T-cell (primary cell): ENCODE results near the gene EMX2. TPM values are rescaled to one million over a fixed set of nuclear protein-coding genes. Genes with fewer than 3 reads are reported as not detected.

Experiments used
- ATAC-seq, 4 experiments: fragments of 200-7000 bp in 3 of 4; fragments of 150-1000 bp in 1 of 4; cut with Tn5 transposase; replicated peaks in 1 of 4; 1 replicate in 3 of 4; 2 replicates in 1 of 4; pipeline ENCODE4 v1.10.0; 2021; ENCODE audit warnings: moderate library complexity in 3 of 4, mild to moderate bottlenecking in 2 of 4, moderate number of reproducible peaks in 1 of 4
- CTCF ChIA-PET, 2 donors: fragments of 300-600 bp; sonication (Branson Sonifier 250); formaldehyde crosslinking; loops; one replicate each; lab custom pipeline; 2022; ENCODE audit warnings: antibody characterized with exemption in 2 of 2; lab: Charles Lee
- POLR2A ChIA-PET, 2 donors: fragments of 300-600 bp; sonication (Branson Sonifier 250); formaldehyde crosslinking; loops; one replicate each; lab custom pipeline; 2022; ENCODE audit warnings: antibody characterized with exemption in 2 of 2; lab: Charles Lee
- DNase-seq, 35 experiments: peaks; one replicate each; pipeline versions ENCODE4 v3.0.0 to v3.0.0-alpha.2; 2013 to 2023
- H3K27ac ChIP-seq: one replicate; pipeline ENCODE4 v1.5.1; 2013; ENCODE audit warnings: low read length
- H3K27me3 ChIP-seq, 2 experiments: replicated peaks in 1 of 2; 1 replicate in 1 of 2; 2 replicates in 1 of 2; pipeline versions ENCODE4 v1.6.1 to v1.7.0; 2013; ENCODE audit warnings: low read length in 1 of 2, mixed read lengths in 1 of 2; ENCODE audit not compliant: control insufficient read depth in 2 of 2, insufficient read depth in 2 of 2; ENCODE audit errors: extremely low read depth in 1 of 2
- H3K36me3 ChIP-seq, 2 donors: 1 replicate in 1 of 2; 2 replicates in 1 of 2; pipeline versions ENCODE4 v1.6.1 to v1.7.0; 2013; ENCODE audit warnings: low read length in 1 of 2; ENCODE audit not compliant: control insufficient read depth in 2 of 2, insufficient read depth in 1 of 2; ENCODE audit errors: extremely low read depth in 1 of 2
- H3K4me1 ChIP-seq, 2 experiments: 1 replicate in 1 of 2; 2 replicates in 1 of 2; pipeline versions ENCODE4 v1.6.1 to v1.7.0; 2013; ENCODE audit warnings: low read length in 2 of 2, mixed read lengths in 1 of 2; ENCODE audit not compliant: insufficient read depth in 2 of 2, control insufficient read depth in 1 of 2; ENCODE audit errors: extremely low read depth in 1 of 2
- H3K4me3 ChIP-seq, 2 donors: 1 replicate in 1 of 2; 2 replicates in 1 of 2; pipeline versions ENCODE4 v1.5.1 to v1.7.0; 2013; ENCODE audit warnings: mild to moderate bottlenecking in 2 of 2, low read length in 1 of 2, moderate library complexity in 1 of 2; ENCODE audit not compliant: control insufficient read depth in 1 of 2; ENCODE audit errors: extremely low read depth in 1 of 2
- H3K9me3 ChIP-seq: 2 replicates; pipeline ENCODE4 v1.7.0; 2013
- H3K27ac Mint-ChIP-seq, 2 donors: one replicate each; pipeline ENCODE4 v1.8.0; 2020 to 2021; ENCODE audit warnings: mild to moderate bottlenecking in 2 of 2, mixed read lengths in 2 of 2
- H3K27me3 Mint-ChIP-seq, 2 donors: one replicate each; pipeline ENCODE4 v1.8.0; 2021 to 2022; ENCODE audit warnings: mixed read lengths in 2 of 2
- H3K36me3 Mint-ChIP-seq: one replicate; pipeline ENCODE4 v1.8.0; 2021; ENCODE audit warnings: mixed read lengths
- H3K4me1 Mint-ChIP-seq, 3 donors: one replicate each; pipeline ENCODE4 v1.8.0; 2020 to 2022; ENCODE audit warnings: mixed read lengths in 3 of 3, mild to moderate bottlenecking in 1 of 3
- H3K4me3 Mint-ChIP-seq, 3 donors: one replicate each; pipeline ENCODE4 v1.8.0; 2020 to 2022; ENCODE audit warnings: mild to moderate bottlenecking in 3 of 3, mixed read lengths in 3 of 3, moderate library complexity in 3 of 3
- H3K9me3 Mint-ChIP-seq, 3 donors: one replicate each; pipeline ENCODE4 v1.8.0; 2020 to 2022; ENCODE audit warnings: mixed read lengths in 3 of 3
- WGBS: methylation state at CpG from one replicate; pipeline ENCODE4 v1.1.5; 2013; ENCODE audit warnings: missing lambda C conversion rate; ENCODE audit not compliant: insufficient coverage; 5-methylcytosine and 5-hydroxymethylcytosine counted together
- total RNA-seq, 35 experiments: library from RNA in 6 of 35; stranded (reverse) in 6 of 35; fragments of 120-200 nt in 1 of 35; gene quantifications; one replicate each; pipeline versions ENCODE4 v1.2.1 to v1.2.4 and lab custom pipeline; 2013 to 2026

EMX2 gene
- total RNA-seq, 5 donors from 2014 or later (not counting 1 experiment from before 2014, with no cell fraction given), result not detected

DNA sequence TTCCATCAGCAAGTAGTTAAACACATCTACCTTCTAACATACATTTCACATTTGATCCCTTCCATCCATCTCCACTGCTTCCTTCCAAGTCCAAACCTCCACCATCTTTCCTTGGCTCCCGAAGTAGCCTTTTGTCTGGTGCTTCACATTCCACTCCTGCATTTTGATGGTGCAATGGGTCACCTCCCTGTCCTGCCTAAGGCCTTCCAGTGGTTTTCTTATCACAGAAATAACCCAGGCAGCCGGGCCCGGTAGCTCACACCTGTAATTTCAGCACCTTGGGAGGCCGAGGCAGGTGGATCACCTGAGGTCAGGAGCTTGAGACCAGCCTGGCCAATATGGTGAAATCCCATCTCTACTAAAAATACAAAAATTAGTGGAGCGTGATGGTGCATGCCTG lies 44.5 kb downstream of the EMX2 start:
- POLR2A ChIA-PET, result no interaction called here
- Histone ChIP-seq H3K4me3 (no peak overlapping the region), H3K27me3 (peaks cover 0 to 12% of the 10 kb centered on the region in 2 experiments)

DNA sequence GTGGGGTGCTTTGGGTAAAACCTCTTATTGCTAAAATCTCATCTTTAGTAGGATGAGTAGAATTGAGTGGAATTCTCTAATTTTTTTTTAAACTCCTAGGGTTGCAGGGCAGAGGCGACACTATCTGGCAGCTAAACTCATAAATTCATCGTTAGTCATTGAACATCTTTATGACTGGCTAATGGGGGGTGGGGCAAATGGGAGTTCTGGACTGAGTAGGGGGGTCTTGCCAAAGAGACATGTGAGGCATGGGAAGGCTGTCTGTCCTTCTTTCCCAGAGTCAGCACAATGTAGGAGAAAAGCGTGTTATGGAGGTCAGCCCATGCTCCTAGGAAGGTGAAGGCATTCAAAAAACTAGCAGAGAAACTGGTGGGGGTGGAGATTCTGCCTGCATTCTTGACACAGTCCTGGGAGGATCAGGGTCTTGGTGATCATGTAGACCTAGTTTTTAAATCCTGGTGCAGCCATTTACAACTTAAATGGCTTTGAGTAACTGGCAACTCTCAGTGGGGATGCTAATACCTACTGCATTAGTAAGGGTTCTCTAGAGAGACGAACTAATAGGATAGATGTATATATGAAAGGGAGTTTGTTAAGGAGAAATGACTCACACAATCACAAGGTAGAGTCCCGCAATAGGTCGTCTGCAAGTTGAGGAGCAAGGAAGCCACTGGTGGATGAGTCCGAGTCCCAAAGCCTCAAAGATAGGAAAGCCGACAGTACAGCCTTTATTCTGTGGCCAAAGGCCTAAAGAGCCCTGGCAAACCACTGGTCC lies 47.7 kb downstream of the EMX2 start:
- ChIA-PET CTCF (no interaction called here), POLR2A (no interaction called here)
- Histone ChIP-seq H3K27me3 (peaks cover 0 to 14% of the 10 kb centered on the region in 2 experiments), H3K9me3 (no peaks in the 10 kb centered on the region), H3K4me3 (no peak overlapping the region), H3K36me3 (no peaks in the 10 kb centered on the region), H3K4me1 (no peaks in the 10 kb centered on the region), H3K27ac (no peak overlapping the region)
- DNase-seq (no peak), ATAC-seq (no peak)
- Mint-ChIP-seq H3K36me3 (no peaks in the 10 kb centered on the region), H3K9me3 (peaks cover 0 to 6% (median 0%) of the 10 kb centered on the region in 3 donors), H3K27ac (no peak overlapping the region), H3K4me3 (no peak overlapping the region), H3K4me1 (no peaks in the 10 kb centered on the region), H3K27me3 (peaks cover 17 to 32% of the 10 kb centered on the region in 2 donors)
- WGBS, result 74% methylated on average over 5 of the region's 8 CpGs

More for the DNA sequence above, 44.5 kb downstream of the EMX2 start:
- H3K9me3 Mint-ChIP-seq, result peaks cover 0 to 8% (median 0%) of the 10 kb centered on the region in 3 donors
- Histone ChIP-seq H3K36me3 (no peaks in the 10 kb centered on the region), H3K27ac (no peak overlapping the region), H3K4me1 (no peaks in the 10 kb centered on the region), H3K9me3 (no peaks in the 10 kb centered on the region)
- ATAC-seq (no peak), DNase-seq (no peak)
- H3K36me3 Mint-ChIP-seq, result no peaks in the 10 kb centered on the region
- peaks cover 15 to 38% of the 10 kb centered on the region in 2 donors for H3K27me3 Mint-ChIP-seq
- CTCF ChIA-PET, result no interaction called here
- 72% methylated on average over 3 of the region's 5 CpGs for WGBS
- no peaks in the 10 kb centered on the region for H3K4me1 Mint-ChIP-seq
- H3K27ac Mint-ChIP-seq, result no peak overlapping the region
- no peak overlapping the region for H3K4me3 Mint-ChIP-seq

DNA sequence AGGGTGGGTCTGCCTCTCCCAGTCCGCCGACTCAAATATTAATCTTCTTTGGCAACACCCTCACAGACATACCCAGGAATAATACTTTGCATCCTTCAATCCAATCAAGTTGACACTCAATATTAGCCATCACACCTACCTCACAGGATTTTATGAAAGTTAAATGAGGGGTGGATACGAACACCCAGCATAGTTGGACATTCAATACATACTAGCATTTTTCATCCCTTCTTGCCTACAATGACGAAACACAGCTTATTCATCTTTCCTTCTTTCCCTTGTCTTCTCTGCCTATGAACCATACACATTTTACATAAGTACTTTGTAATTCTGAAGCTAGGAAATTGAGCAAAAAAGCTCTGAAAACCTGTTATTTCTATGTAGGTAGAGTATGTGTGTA lies 48.5 kb downstream of the EMX2 start:
- Mint-ChIP-seq H3K27ac (no peak overlapping the region), H3K27me3 (peaks cover 17 to 32% of the 10 kb centered on the region in 2 donors), H3K4me1 (no peaks in the 10 kb centered on the region), H3K9me3 (no peaks in the 10 kb centered on the region), H3K36me3 (no peaks in the 10 kb centered on the region), H3K4me3 (no peak overlapping the region)
- POLR2A ChIA-PET, result no interaction called here
- Histone ChIP-seq H3K4me3 (no peak overlapping the region), H3K27me3 (peaks cover 0 to 19% of the 10 kb centered on the region in 2 experiments), H3K9me3 (no peaks in the 10 kb centered on the region), H3K4me1 (no peaks in the 10 kb centered on the region), H3K36me3 (no peaks in the 10 kb centered on the region), H3K27ac (no peak overlapping the region)
- DNase-seq, result no peak
- no peak for ATAC-seq
- no CpG with 5 or more reads among the region's 4 CpGs for WGBS
- CTCF ChIA-PET, result no interaction called here

DNA sequence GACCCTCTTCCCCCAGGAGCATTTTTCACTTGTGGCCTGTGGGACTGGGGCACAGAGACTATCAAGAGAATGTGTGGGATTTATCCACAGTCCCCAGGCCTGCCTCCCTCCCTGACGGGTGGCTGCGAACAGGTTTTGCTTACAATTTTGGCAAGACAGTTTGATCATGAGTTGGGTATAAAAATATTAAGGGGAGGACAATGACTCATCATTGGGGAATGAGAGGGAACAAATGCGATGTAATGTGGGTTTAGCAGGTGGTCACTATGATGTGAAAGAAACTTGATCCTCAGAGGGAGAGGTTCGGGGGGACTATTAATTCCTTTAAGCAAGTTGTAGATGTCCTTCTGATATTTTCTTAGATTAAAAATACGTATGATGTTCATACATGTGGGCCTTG lies 52.2 kb downstream of the EMX2 start:
- DNase-seq (no peak), ATAC-seq (no peak)
- H3K9me3 ChIP-seq, result no peaks in the 10 kb centered on the region
- ChIA-PET POLR2A (no interaction called here), CTCF (no interaction called here)
- H3K36me3 Mint-ChIP-seq, result no peaks in the 10 kb centered on the region
- no peaks in the 10 kb centered on the region for H3K4me1 Mint-ChIP-seq
- H3K27me3 Mint-ChIP-seq, result peaks cover 10 to 25% of the 10 kb centered on the region in 2 donors
- no peaks in the 10 kb centered on the region for H3K9me3 Mint-ChIP-seq
- WGBS, result 83% methylated on average over 1 of the region's 5 CpGs
- no peak overlapping the region for H3K4me3 ChIP-seq
- no peak overlapping the region for H3K4me3 Mint-ChIP-seq
- peaks cover 0 to 13% of the 10 kb centered on the region in 2 experiments for H3K27me3 ChIP-seq
- H3K4me1 ChIP-seq, result no peaks in the 10 kb centered on the region
- H3K36me3 ChIP-seq, result no peaks in the 10 kb centered on the region
- H3K27ac ChIP-seq, result no peak overlapping the region
- H3K27ac Mint-ChIP-seq, result no peak overlapping the region

- Mint-ChIP-seq H3K9me3 (no peaks in the 10 kb centered on the region), H3K36me3 (no peaks in the 10 kb centered on the region), H3K27ac (no peak overlapping the region), H3K27me3 (peaks cover 10 to 11% of the 10 kb centered on the region in 2 donors), H3K4me3 (no peak overlapping the region), H3K4me1 (no peaks in the 10 kb centered on the region)
- no peaks in the 10 kb centered on the region for H3K36me3 ChIP-seq
- H3K9me3 ChIP-seq, result no peaks in the 10 kb centered on the region
- WGBS, result 72% methylated on average over 6 of the region's 6 CpGs
- H3K27me3 ChIP-seq, result peaks cover 0 to 15% of the 10 kb centered on the region in 2 experiments
- ChIA-PET POLR2A (no interaction called here), CTCF (no interaction called here)
- no peaks in the 10 kb centered on the region for H3K4me1 ChIP-seq
- ATAC-seq (no peak), DNase-seq (no peak)
- no peak overlapping the region for H3K4me3 ChIP-seq
- H3K27ac ChIP-seq, result no peak overlapping the region
Observed at GRCh38 chr10:117596706-117597105, 54.2 kb downstream of the EMX2 start.

DNA sequence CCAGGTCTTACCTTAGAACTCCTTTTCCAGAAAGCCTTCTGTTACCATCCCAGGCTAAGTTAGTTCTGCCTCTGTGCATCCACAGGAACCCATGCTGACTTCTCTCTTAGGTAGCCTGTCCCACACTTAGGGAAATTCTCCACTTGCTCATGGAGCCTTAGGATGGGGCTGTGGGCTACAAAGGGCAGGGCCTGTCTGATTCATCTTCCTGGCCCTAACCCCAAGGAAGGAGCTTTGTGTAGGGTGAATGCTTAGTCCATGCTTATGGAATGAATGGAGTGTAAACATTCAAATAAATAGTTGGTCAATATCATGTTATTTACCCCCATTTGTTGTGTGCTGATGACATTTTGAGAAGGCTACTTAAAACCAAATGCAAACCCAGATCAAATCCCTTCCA lies 54.7 kb downstream of the EMX2 start:
- H3K36me3 ChIP-seq, result no peaks in the 10 kb centered on the region
- H3K27ac ChIP-seq, result no peak overlapping the region
- Mint-ChIP-seq H3K27ac (no peak overlapping the region), H3K27me3 (peaks cover 8 to 11% of the 10 kb centered on the region in 2 donors), H3K4me1 (no peaks in the 10 kb centered on the region), H3K9me3 (no peaks in the 10 kb centered on the region), H3K4me3 (no peak overlapping the region), H3K36me3 (no peaks in the 10 kb centered on the region)
- H3K9me3 ChIP-seq, result no peaks in the 10 kb centered on the region
- ATAC-seq (no peak), DNase-seq (no peak)
- ChIA-PET POLR2A (no interaction called here), CTCF (no interaction called here)
- no peaks in the 10 kb centered on the region for H3K4me1 ChIP-seq
- peaks cover 0 to 13% of the 10 kb centered on the region in 2 experiments for H3K27me3 ChIP-seq
- no peak overlapping the region for H3K4me3 ChIP-seq
